Tibial nerve (tissue), 4 donors: ENCODE measurements around the gene DLX4. TPM values are rescaled to one million over a fixed set of nuclear protein-coding genes. Genes with fewer than 3 reads are reported as not detected.

Experiments
- DNase-seq, 2 donors: peaks; one replicate each; pipeline ENCODE4 v3.0.0-alpha.2; 2019; ENCODE audit warnings: low spot score in 2 of 2
- H3K27ac ChIP-seq, 4 donors: fragments of 200-600 bp; sonication (generic) in 3 of 4; one replicate each; pipeline ENCODE4 v1.5.1; 2017 to 2019; ENCODE audit warnings: mild to moderate bottlenecking in 1 of 4
- H3K27me3 ChIP-seq, 2 donors: fragments of 200-600 bp; sonication (generic) in 1 of 2; one replicate each; pipeline versions ENCODE4 v1.5.1 to v1.6.0; 2017 to 2019
- H3K36me3 ChIP-seq, 3 donors: fragments of 200-600 bp; sonication (generic); one replicate each; pipeline ENCODE4 v1.5.1; 2018 to 2019
- H3K4me1 ChIP-seq, 4 donors: fragments of 200-600 bp; sonication (generic) in 3 of 4; one replicate each; pipeline ENCODE4 v1.5.1; 2017 to 2019
- H3K4me3 ChIP-seq, 4 donors: fragments of 200-600 bp; sonication (generic) in 3 of 4; one replicate each; pipeline ENCODE4 v1.5.1; 2017 to 2019; ENCODE audit warnings: mild to moderate bottlenecking in 1 of 4, moderate library complexity in 1 of 4
- H3K9me3 ChIP-seq, 4 donors: fragments of 200-600 bp; sonication (generic) in 3 of 4; one replicate each; pipeline ENCODE4 v1.5.1; 2017 to 2019
- EP300 ChIP-seq, 2 donors: sonication (generic); formaldehyde crosslinking; IDR thresholded peaks; one replicate each; pipeline ENCODE4 v1.6.1; 2017; ENCODE audit warnings: antibody characterized with exemption in 2 of 2, mild to moderate bottlenecking in 1 of 2
- POLR2A ChIP-seq, 2 donors: fragments of 450-650 bp; IDR thresholded peaks; one replicate each; pipeline ENCODE4 v1.6.1; 2017; ENCODE audit warnings: antibody characterized with exemption in 2 of 2, mild to moderate bottlenecking in 2 of 2, moderate library complexity in 2 of 2
- WGBS, 2 donors: methylation state at CpG; one replicate each; pipeline ENCODE4 v1.1.5; 2018; 5-methylcytosine and 5-hydroxymethylcytosine counted together
- total RNA-seq, 4 donors: library from RNA; depleted of rRNA; stranded (reverse); fragments of >200 nt; gene quantifications; one replicate each; pipeline ENCODE4 v1.1.0, GENCODE V29; 2016
- TF ChIP-seq, protein P1 (sequence below), 5 experiments: fragments of 200-600 bp in 3 of 5; fragments of 450-650 bp in 2 of 5; sonication (generic) in 3 of 5; IDR thresholded peaks; one replicate each; pipeline ENCODE4 v1.5.1; 2016 to 2019; ENCODE audit warnings: antibody characterized with exemption in 5 of 5, mild to moderate bottlenecking in 3 of 5, moderate library complexity in 2 of 5

DLX4 gene
- total RNA-seq, 4 donors from 2014 or later, result not detected

DNA sequence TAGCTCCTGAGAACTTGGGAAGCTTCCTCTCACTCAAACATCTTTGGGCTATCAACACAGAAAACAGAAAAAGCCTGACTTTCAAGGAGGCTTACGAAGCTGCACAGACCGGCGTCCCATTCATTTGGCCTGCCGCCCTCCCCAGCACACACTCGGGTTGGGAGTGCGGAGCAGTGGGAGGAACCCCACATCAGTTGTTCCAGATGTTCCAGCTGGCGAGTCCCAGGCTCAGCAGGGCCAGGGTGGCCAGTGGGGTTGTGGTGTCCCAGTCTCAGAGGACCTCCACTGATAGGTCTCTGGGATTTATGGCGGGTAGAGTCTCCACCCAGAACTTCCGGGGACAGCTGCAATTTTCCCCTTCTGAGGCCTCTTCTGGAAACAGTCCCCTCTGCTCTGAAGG, 43.1 kb upstream of the DLX4 start:
- no peak for DNase-seq
- H3K9me3 ChIP-seq, result no peaks in the 10 kb centered on the region
- H3K36me3 ChIP-seq, result no peaks in the 10 kb centered on the region
- H3K4me3 ChIP-seq, result no peak overlapping the region
- peaks cover 0 to 7% (median 0%) of the 10 kb centered on the region in 4 donors for H3K4me1 ChIP-seq
- peaks cover 0 to 48% of the 10 kb centered on the region in 2 donors for H3K27me3 ChIP-seq
- WGBS, 2 donors, result 63% methylated on average over 8 to 9 of the region's 9 CpGs
- TF ChIP-seq EP300 (IDR thresholded peaks at IDR 0.05), result no peak
- TF ChIP-seq, protein P1, sequence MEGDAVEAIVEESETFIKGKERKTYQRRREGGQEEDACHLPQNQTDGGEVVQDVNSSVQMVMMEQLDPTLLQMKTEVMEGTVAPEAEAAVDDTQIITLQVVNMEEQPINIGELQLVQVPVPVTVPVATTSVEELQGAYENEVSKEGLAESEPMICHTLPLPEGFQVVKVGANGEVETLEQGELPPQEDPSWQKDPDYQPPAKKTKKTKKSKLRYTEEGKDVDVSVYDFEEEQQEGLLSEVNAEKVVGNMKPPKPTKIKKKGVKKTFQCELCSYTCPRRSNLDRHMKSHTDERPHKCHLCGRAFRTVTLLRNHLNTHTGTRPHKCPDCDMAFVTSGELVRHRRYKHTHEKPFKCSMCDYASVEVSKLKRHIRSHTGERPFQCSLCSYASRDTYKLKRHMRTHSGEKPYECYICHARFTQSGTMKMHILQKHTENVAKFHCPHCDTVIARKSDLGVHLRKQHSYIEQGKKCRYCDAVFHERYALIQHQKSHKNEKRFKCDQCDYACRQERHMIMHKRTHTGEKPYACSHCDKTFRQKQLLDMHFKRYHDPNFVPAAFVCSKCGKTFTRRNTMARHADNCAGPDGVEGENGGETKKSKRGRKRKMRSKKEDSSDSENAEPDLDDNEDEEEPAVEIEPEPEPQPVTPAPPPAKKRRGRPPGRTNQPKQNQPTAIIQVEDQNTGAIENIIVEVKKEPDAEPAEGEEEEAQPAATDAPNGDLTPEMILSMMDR (IDR thresholded peaks at IDR 0.05), result no peak
- TF ChIP-seq POLR2A (IDR thresholded peaks at IDR 0.05), result no peak
- no peak overlapping the region for H3K27ac ChIP-seq

DNA sequence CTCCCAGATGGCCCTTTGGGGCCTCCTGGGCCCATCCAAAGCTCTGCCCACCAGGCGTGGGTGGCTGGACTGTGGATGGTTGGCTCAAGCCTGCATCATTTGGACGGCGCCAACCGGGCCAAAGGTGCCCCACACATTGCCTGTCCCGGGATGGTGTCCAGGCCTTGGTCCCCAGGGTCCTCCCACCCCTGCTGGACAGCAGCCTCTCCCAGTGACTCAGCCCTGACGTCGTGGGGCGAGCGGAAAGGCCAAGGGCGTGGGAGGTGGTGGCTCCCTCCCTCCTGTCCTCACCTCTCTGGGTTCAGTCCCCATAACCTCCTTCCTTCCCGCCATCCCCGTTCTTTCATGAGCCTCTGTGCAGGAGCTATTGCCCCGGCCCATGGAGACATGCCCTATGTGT, 42.1 kb upstream of the DLX4 start:
- H3K9me3 ChIP-seq, result no peaks in the 10 kb centered on the region
- no peak for DNase-seq

DNA sequence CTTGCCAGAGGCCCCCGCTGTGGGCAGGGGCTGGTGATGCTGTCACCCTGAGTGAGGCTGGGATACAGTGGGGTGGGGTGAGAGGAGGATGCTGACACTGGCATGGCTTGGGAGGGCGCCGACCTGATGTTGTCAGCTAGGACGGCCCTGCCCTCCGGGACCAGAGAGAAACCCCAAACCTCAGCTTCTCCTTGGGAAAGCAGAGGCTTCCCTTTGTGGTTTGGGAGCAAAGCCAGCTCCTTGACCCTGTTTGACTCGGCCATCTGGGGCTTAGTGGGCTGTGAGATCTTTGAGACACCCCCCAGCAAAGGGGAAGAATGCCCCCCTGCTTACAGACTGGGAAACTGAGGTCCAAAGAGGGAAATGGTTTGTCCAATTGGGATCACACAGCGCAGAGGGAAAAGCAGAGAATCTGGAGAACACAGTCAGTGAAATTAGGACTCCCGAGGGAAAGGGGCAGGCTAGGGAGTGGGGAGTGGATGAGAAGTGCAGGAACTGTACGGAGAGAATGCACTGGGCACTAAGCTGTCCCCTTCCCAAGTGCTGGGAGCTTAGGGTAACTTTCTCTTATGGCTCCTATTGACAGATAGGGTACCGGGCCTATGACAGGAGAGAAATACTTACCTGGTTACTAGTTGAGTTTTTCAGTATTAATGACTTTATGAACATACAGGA, 40.7 kb upstream of the DLX4 start:
- Histone ChIP-seq H3K4me1 (peaks cover 0 to 7% (median 0%) of the 10 kb centered on the region in 4 donors), H3K4me3 (no peak overlapping the region), H3K9me3 (no peaks in the 10 kb centered on the region), H3K27me3 (peaks cover 0 to 64% of the 10 kb centered on the region in 2 donors), H3K27ac (no peak overlapping the region), H3K36me3 (no peaks in the 10 kb centered on the region)
- TF ChIP-seq EP300 (IDR thresholded peaks at IDR 0.05) (no peak), POLR2A (IDR thresholded peaks at IDR 0.05) (no peak)
- TF ChIP-seq, protein P1 (IDR thresholded peaks at IDR 0.05), result no peak
- no peak for DNase-seq
- WGBS, 2 donors, result 48% methylated on average over 10 of the region's 10 CpGs

More for the DNA sequence above, 42.1 kb upstream of the DLX4 start:
- Histone ChIP-seq H3K4me1 (peaks cover 0 to 7% (median 0%) of the 10 kb centered on the region in 4 donors), H3K4me3 (no peak overlapping the region), H3K27me3 (peaks cover 0 to 54% of the 10 kb centered on the region in 2 donors), H3K27ac (no peak overlapping the region), H3K36me3 (no peaks in the 10 kb centered on the region)
- TF ChIP-seq POLR2A (IDR thresholded peaks at IDR 0.05), result no peak
- no peak for TF ChIP-seq EP300 (IDR thresholded peaks at IDR 0.05)
- TF ChIP-seq, protein P1 (IDR thresholded peaks at IDR 0.05), result no peak
- WGBS, 2 donors, result 62% methylated on average over 11 to 13 of the region's 13 CpGs

DNA sequence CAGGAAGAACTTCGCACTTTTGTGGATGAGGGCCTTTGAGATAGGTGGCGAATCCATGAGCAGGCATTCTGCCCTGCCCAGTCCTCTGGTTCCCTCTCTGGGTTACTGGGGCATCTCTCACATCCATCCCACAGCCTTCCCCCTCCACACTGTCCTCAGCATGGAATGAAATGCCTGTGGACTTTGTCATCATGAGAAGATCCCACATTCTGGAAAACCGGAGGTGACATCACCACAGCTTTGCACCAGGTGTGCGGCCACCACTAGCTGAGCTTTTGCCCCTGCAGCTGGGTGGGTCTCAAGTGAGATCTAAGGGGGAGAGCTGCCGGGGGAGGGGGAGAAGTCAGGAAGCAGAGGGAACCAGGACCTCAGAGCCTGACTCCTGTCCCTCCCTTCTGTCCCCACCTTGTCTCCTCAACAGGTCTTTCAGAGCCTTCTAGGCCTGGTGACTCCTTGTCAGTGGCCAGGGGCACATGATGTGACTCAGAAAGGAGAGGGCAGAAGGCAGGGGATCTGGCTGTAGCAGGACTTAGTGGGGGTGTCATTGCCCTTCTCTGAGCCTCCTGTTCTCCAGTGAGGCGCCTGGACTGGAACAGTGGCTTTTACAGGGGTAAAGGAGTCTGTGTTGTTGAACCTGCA, 40.0 kb upstream of the DLX4 start:
- no peak for DNase-seq
- WGBS, 2 donors, result 83% methylated on average over 6 of the region's 6 CpGs
- peaks cover 0 to 63% of the 10 kb centered on the region in 2 donors for H3K27me3 ChIP-seq

More for the DNA sequence above, 40.0 kb upstream of the DLX4 start:
- TF ChIP-seq EP300 (IDR thresholded peaks at IDR 0.05) (no peak), POLR2A (IDR thresholded peaks at IDR 0.05) (no peak)
- TF ChIP-seq, protein P1 (IDR thresholded peaks at IDR 0.05), result no peak
- no peak overlapping the region for H3K27ac ChIP-seq
- no peak overlapping the region for H3K4me3 ChIP-seq
- H3K4me1 ChIP-seq, result peaks cover 0 to 7% (median 0%) of the 10 kb centered on the region in 4 donors
- H3K9me3 ChIP-seq, result no peaks in the 10 kb centered on the region
- no peaks in the 10 kb centered on the region for H3K36me3 ChIP-seq
